GM21717 (cell line): ENCODE results near the gene ADGRG3.

Experiments
- ATAC-seq: cut with Tn5 transposase; IDR thresholded peaks from one replicate; pipeline ENCODE4 v1.9.1; 2021; ENCODE audit warnings: mild to moderate bottlenecking, moderate library complexity; ENCODE audit not compliant: unreplicated experiment

ADGRG3 gene, protein sequence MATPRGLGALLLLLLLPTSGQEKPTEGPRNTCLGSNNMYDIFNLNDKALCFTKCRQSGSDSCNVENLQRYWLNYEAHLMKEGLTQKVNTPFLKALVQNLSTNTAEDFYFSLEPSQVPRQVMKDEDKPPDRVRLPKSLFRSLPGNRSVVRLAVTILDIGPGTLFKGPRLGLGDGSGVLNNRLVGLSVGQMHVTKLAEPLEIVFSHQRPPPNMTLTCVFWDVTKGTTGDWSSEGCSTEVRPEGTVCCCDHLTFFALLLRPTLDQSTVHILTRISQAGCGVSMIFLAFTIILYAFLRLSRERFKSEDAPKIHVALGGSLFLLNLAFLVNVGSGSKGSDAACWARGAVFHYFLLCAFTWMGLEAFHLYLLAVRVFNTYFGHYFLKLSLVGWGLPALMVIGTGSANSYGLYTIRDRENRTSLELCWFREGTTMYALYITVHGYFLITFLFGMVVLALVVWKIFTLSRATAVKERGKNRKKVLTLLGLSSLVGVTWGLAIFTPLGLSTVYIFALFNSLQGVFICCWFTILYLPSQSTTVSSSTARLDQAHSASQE

DNA sequence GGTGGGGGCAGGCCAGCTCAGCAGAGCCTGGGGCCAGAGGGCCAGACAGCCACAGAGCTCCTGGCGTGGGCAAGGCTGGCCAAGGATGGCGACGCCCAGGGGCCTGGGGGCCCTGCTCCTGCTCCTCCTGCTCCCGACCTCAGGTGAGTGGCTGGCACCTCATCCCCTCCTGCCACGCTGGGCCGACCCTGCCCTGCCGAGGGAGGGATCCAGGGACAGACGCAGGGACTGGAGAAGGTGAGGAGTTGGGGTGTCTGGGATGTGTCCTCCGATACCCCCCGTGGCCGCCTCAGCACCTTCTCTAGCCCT, at the start of gene ADGRG3:
ADGRG3 (plus strand) TSS at position 44 of the 309 bp plus-strand sequence; CDS start at position 86, 42 bp downstream.
- no peak for ATAC-seq

DNA sequence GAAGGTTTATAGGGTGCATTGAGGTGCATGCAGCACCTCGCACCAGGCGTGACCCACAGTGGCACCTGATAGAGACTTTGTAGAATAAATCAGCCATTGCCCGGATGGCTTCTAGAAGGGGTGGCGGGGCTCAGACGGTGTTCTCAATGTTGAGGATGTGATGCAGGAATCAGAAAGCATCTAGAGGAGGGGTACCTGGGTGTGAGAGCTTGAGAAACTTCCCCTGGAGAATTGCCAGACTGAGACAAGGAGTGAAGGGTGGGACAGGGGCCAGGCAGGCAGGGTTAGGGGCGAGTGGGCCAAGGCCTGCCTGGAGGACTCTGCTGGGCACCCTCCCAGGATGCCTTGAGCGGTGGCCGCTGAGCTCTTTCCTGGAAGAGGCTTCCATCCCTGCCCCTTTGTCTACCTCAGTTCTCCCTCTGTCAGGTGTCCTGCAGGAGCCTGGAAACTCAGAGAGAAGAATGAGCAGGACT, 48.9 kb upstream of the ADGRG3 start:
- no peak for ATAC-seq

DNA sequence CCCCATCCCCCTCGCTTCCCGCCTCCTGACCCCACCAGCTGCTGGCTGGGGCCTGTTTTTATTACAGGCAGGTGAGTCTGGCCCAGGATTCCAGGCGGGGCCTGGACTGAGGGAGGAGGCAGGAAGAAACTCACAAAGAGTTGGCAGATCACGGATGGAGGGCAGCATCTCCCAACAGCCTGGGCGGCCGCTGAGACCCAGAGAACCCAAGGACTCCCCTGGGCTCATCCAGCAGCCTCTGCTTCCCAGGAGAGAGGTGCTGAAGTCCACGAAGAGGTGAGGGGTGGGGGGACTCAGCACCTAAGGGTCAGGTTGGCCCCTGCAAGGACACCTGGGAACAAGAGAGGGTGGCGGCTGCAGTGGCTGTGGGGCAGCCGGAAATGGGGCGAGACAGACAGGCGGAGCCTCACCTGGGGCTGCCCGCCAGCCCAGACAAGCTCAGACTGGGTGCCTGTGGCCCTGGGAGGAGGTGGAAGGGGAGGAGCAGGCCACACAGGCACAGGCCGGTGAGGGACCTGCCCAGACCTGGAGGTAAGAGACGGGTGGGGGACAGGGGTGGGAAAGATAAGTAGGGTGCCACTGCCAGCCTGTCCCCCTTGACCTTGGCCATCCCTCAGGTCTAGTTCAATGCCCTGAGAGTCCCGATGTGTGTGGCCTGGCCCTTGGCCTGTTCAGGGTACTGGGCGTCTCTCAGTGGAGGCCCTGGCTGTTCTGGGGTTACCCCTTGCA, 48.3 kb upstream of the ADGRG3 start:
- ATAC-seq = no peak

DNA sequence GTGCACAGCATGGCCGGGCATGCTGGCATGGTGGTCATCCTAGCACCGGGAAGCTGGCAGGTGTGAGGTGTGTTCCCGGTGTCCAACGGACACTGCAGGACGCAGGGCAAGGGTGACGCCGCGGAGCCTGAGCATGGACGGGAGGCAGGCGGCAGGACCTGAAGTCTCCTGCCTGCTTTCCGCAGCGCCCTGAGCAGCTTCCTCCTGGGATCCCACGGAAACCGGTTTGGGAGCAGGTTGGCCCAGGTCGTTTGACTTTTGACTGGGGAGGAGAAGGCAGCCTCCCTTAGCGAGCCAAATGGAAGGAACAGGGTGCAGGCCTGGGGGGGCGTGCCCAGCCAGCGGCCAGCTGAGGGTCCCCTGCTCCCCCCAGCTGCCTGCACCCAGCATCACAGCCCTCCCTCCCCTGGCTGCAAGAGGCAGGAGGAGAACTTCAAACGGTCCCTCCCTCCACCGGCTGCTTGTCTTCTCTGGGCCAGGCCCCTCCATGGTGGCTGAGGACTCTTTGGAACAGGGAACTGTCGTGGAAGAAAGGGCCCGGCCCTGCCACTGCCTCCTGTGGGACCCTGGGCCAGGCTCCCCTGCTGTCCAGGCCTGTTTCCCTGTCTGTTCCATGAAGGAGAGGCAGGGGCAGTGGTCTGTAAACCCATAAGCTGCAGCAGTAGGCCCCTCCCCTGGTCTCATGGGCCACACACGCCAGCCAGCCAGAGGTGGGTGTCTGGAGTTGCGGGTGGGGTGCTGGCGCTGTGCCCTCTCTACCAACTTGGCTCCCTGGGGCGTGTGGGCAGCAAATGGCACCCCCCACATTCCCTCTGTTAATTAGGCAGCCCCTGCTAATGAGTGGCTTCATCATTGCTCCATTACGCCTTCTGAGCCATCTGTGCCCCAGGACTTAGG, 47.5 kb upstream of the ADGRG3 start:
- no peak for ATAC-seq

DNA sequence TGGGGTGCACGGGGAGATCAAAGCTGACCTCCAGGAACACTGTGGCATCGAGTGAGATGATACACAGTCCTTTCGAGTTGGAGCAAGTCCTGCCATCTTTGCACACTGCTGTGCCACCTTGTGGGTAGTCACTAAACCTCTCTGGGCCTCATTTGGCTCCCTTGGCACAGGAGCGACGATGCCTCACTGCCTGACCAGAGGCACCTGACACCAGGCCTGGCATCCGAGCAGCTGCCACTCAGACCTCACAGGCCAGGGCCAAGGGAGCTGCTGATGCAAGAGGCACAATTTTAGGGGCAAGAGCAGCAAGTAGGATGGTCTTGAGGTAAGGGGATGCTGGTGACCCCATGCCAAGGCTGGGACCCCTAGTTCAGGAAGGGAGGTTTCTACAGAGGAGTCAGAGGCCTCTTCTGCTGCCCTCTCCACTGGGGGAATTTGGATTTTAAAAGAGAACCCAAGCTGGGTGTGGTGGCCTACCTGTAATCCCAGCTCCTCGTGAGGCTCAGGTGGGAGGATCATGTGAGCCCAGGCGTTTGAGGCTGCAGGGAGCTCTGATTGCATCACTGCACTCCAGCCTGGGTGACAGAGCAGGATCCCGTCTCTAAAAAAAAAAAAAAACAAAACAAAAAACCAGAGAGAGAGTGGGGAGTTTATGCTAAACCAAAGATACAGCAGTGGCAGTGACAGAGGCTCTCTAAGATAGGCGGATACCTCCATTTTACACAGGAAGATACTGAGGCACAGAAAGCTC, 46.4 kb upstream of the ADGRG3 start:
- no peak for ATAC-seq

DNA sequence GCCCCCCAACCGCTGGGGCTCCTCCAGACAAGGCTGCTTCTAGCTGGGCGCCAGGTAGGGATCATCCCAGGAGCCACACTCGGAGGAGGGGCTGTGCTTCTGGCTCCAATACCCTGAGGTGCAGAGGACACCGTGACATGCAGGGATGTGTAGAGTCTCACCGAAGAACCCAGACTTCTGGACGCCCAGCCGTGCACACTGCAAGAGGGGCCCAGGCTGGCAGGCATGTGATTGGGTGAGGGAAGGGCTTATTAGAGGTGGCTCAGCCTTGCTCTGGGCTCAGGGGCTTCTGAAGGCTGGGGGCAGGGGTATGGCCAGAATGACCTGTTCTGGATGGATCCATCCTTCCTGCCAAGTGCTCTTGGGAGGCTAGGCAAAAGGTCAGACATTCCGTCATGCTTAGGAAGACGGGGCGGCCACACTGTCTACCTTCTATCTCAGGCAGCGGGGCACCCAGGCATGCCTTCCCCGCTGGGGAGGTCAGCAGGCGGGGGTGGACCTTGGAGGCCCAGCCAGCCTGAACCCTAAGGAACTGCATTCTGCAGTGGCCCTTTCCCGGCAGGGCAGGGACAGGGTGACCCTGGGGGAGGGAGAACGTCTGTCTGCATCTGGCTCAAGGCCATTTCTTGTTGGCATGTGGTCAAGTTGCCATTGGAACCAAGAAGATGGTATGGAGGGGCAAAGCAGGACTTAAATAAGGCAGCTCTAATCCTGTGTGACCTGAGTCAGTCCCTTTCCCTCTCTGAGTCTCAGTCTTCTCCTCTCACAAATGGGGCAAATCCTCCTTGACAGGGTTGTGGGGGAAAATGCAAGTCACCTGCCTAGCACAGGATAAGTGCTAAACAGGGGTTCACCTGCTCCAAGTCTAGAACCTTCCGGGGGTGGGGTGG, 45.5 kb upstream of the ADGRG3 start:
- no peak for ATAC-seq

DNA sequence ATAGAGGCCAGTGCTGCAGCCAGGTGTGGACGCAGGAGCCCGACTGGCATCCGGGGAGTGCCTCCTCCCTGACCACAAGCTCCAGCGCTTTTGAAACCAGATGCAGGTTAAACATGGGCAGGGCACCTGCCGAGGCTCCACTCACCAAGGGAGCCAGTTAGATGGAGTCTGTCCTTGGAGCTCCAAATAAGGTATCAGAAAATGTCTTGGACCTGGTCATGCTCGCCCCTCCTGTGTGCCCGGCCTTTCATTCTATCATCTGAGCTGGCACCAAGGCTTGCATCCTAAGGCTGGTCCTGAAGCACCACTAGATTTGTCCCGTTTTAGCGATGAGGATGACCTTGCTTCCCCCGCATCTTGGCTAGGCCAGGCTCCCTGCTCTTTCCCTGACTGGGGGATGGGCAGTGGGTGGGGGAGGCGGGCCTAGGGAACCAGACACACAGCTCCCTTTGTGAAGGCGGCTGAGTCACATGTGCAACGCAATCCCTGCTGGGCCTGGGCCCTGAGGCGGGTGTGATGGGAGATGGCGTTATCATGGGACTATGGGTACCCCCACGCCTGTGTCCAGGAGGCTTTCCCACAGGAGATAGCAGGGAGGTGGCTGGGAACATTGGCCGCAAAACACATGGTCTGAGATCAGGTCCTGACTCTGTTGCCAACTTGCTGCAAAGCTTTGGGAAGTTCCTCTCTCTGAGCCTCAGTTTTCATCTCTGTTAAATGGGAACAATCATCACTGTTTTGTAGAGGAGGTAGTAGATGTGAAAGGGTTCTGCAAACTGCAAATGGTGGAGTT, 44.7 kb upstream of the ADGRG3 start:
- no peak for ATAC-seq

DNA sequence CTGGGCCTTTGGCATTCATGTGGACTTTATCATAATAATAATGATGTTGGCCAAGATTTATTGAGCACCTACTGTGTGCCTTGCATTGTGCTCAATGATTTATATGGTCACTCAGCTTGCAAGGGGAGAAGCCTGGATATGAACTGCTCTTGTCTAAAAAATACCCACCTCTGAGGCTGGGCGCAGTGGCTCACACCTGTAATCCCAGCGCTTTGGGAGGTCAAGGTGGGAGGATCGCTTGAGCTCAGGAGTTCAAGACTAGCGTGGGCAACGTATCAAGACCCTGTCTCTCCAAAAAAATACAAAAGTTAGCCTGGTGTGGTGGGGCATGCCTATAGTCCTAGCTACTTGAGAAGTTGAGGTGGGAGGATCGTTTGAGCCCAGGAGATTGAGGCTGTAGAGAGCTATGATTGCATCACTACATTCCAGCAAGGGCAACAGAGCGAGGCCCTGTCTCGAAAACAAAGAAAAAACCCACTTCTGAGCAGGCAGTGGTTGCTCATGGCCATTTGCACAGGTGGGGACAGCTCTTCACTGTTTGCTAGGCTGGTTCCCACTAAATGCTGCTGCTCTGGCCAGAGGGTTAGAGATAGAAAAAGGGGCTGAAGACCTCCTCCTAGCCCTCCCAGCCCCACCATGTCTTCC, 43.9 kb upstream of the ADGRG3 start:
- ATAC-seq = no peak

DNA sequence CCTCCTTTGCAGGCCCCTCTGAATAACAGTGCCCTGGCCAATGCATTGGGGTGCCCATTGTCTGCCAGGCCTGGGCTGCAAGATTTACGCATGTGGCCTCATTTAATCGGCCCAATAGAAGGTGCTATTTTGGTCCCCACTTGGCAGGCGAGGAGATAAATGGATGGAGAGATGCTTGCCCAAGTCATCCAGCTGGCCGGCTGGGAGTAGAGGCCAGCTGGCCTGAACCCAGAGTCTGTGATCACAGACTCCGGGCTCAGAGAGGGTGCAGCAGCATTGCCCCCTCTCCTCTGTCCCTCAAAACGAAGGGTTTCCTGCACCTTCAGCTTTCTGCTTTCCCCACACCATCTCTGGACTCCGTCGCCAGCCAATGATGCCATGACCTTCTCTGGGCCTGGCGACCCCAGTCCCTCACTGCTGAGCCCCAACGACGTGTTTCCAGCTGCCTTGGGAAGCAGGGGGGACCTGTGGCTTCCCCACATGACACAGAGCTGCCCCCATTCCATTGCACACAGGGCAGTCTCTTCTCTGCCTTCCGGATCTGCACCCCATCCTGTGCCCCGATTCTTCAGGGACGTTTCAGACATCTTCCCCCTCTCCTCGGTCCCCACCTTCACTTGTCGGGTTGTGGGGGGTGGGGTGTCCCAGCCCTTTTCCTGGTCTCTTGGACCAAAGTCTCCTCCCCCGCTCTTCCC, 43.2 kb upstream of the ADGRG3 start:
- ATAC-seq = no peak

DNA sequence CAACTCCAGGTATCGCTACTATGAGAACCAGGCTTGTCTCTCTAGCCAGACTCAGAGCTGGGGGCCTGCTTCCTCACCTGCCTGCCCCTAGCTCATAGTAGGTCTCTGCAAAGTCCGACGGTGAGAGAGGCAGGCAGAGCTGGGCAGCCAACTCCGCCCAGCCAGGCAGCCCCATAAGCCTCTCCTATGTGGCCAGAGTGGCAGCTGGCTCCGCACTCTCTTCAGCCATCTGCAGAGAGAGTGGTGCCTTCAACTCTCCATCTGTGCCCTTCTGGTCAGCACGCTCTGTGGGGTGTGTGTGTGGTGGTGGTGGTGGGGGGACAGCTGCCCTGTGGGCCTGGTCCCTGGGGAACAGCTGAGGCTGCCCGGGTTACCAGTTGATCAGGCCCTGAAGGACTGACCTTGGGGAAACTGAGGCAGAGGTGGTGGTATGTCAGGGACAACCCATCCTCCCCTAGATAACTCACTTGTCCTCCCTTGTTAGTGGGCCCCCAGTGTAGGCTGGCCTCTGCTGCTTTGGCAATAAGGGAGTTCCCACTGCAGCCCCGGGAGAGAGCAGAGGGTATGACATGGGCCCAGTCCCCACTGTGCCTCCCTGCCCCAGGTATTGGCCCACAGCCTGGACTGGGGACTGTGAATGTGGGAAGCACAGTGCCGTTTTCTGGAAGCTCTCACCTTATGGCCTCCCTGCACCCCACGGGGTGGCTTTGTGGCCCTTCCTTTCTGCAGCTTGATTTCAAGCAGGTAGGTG, 41.5 kb upstream of the ADGRG3 start:
- ATAC-seq = no peak

DNA sequence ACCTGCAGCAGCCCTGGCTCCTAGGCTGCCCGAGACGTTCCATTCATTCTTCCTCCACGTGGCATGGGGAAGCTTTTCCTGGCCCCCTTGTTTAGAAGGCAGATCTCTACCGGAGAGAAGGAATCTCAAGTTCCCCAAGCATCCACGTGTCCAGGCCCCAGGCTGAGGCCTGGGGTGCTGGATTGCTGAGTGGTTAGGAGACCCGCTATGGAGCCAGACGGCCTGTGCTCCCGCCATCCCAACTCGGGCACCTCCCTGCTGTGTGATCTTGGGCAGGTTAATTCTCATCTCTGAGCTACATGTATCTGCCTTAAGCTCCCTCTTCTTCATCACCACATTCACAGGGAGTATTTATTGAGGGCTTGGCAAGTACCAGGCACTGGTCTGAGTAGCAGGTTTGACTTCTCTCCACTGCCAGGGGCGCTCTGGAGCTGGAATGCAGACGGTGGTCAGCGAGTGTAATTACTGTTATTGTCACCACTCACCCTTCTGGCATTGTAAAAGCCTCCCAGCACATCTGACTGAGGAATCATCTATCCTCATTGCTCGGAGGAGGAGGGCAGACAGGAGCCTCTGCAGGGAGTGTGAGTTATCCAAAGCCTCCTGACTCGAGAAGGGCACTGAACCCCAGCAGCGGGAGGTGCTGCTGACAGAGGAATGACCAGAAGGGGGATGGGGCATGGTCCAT, 40.8 kb upstream of the ADGRG3 start:
- no peak for ATAC-seq

DNA sequence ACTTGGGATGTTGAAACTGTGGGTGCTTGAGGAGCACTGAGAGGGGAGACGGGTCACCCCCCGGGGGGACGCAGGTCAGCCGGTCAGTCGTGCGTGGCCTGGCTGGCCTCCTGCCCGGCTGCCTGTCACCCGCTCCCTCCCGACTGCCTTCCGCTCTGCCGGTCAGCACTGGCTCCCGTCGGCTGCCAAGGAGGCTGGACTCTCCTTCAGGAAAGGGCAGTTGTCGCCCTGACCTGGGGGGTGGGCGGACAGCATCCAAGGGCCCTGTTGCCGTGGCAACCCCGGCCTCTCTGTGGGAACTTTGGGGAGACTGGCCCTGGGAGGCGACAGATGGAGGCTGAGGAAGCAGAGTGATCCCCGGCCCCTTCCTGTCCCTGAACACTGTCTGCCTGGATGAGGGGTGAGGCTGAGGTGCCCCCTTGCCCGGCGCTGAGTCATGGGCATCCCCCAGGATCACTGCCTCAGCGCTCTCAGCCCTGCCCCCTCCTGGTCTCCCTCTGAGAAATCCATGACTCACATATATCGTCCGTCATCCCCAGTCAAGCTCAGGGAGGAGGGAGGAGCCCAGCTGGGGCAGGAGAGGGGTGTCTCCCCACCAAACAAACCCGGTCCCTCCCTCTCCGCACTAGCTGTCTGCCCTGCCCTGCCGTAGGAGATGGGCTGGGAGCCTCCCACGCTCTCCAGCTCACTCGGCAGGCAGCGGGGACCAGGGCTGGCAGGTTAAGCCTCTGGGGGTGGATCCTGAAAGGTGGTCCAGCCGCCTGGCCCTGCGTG, 39.9 kb upstream of the ADGRG3 start, which contains the start of gene ADGRG1:
ADGRG1 (plus strand) TSS at position 623 of the 774 bp plus-strand sequence. CDS start 21,658 bp downstream, outside the sequence.
- ATAC-seq = no peak

DNA sequence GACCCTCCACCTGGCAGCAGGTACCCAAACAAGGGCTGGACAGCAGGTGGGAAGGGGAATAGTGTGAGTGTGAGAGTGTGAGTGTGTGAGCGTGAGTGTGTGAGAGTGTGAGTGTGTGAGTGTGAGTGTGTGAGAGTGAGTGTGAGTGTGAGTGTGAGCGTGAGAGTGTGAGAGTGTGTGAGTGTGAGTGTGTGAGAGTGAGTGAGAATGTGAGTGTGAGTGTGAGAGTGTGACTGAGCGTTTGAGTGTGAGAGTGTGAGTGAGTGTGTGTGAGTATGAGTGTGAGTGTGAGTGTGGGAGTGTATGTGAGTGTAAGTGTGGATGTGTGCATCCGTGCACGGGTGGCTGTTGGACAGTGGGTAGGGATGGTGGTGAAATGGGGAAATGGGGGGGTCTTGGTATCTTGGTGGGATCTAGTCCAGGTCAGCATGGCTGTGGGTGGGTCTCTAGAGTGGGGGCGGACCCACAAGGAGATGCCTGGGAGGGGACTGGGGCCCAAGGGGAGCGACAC, 39.3 kb upstream of the ADGRG3 start:
- no peak for ATAC-seq

DNA sequence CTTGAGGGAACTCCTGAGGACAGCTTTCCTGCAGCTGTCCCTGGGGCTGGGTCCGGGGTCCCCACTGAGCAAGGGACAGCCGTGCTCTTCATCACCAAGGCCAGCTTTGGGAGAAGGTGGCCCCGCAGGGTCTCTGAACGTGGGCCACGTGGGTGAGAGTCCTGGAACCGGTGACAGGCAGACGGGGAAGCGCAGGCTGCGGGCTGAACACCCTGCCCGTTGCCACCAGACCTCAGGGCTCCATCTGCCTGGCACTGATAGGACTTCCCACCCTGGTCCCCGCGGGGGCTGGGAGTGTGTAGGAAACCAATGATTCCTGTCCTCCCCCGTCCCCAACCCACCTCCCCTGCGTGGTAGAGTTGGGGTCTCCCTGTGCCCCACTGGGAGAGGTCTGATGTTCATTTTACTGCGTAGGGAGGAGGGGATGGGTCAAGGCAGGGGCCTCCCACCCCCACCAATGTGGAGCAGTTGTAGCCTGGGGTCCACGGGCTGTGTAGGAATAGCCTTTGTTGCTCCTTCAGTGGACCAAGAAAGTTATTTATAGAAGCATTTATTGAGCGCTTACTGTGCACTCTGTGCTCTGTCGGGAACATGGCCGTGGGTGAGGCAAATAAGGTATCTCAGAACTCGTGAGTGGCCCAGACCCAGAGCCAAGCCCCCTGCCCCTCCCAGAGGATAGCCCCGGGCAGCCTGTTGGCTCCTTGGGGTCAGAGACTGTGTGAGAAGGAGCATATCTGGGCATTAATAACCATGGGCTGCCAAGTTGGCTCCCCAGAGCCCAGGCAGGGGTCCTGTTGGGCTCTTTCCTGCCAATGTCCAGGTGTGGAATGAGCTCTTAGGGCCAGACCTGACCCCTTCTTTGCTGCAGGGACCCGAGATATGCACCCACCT, 38.3 kb upstream of the ADGRG3 start:
- ATAC-seq = no peak
